AG04449 (cell line): ENCODE results near the gene SPTLC1.
A peak's percentile ranks its signal among the peaks of the same experiment; 100 is the strongest.
"Not testable (repeated sequence)": the region's sequence is repeated elsewhere in the genome, so short reads cannot be mapped to it uniquely, and the experiment has no call there.

Experiments
- CTCF ChIA-PET: fragments of 350-600 bp; formaldehyde crosslinking; extraction: SDS; loops from one replicate; lab custom pipeline; 2021; ENCODE audit warnings: antibody characterized with exemption; lab: Yijun Ruan, JAX
- POLR2A ChIA-PET: fragments of 400-600, 350-600 bp; formaldehyde crosslinking; extraction: SDS; loops from one replicate; lab custom pipeline; 2020; ENCODE audit warnings: antibody characterized with exemption, inconsistent platforms; lab: Yijun Ruan, JAX
- DNase-seq: peaks from one replicate; pipeline ENCODE4 v3.0.0-alpha.2; 2010; ENCODE audit warnings: low read depth, low spot score
- H3K4me3 ChIP-seq: 2 replicates; pipeline ENCODE4 v1.5.1; 2011; ENCODE audit warnings: low read depth, mild to moderate bottlenecking, control low read depth, low read length
- TF ChIP-seq, protein P1 (sequence below): IDR thresholded peaks from one replicate; pipeline ENCODE4 v1.5.1; 2011; ENCODE audit warnings: mild to moderate bottlenecking, moderate library complexity, low read length, control low read depth, inconsistent platforms; ENCODE audit not compliant: insufficient read depth; ENCODE audit errors: missing control alignments

SPTLC1 gene

GRCh38 chr9:92147030-92147851, 32.0 kb upstream of the SPTLC1 start:
- peak; percentile 47 for DNase-seq
- POLR2A ChIA-PET = interaction anchor here (0.9 to 1.1 kb wide), 3 partner anchors 17 to 131 kb away, joined by 3 read pairs; no protein-coding TSS in a partner anchor
- TF ChIP-seq, protein P1, sequence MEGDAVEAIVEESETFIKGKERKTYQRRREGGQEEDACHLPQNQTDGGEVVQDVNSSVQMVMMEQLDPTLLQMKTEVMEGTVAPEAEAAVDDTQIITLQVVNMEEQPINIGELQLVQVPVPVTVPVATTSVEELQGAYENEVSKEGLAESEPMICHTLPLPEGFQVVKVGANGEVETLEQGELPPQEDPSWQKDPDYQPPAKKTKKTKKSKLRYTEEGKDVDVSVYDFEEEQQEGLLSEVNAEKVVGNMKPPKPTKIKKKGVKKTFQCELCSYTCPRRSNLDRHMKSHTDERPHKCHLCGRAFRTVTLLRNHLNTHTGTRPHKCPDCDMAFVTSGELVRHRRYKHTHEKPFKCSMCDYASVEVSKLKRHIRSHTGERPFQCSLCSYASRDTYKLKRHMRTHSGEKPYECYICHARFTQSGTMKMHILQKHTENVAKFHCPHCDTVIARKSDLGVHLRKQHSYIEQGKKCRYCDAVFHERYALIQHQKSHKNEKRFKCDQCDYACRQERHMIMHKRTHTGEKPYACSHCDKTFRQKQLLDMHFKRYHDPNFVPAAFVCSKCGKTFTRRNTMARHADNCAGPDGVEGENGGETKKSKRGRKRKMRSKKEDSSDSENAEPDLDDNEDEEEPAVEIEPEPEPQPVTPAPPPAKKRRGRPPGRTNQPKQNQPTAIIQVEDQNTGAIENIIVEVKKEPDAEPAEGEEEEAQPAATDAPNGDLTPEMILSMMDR = peak; percentile 22
- no peak overlapping the region for H3K4me3 ChIP-seq
- CTCF ChIA-PET = interaction anchor here (0.9 to 16.9 kb wide), 5 partner anchors 8 to 93 kb away, joined by 3 to 591 read pairs (median 17); no protein-coding TSS in a partner anchor

GRCh38 chr9:92146610-92147009, 31.4 kb upstream of the SPTLC1 start:
- DNase-seq = no peak
- no peak overlapping the region for H3K4me3 ChIP-seq
- TF ChIP-seq, protein P1 = no peak
- ChIA-PET POLR2A (no interaction called here), CTCF (interaction anchor here (0.9 to 16.9 kb wide), 6 partner anchors 7 to 489 kb away, joined by 3 to 591 read pairs (median 10); no protein-coding TSS in a partner anchor)

DNA sequence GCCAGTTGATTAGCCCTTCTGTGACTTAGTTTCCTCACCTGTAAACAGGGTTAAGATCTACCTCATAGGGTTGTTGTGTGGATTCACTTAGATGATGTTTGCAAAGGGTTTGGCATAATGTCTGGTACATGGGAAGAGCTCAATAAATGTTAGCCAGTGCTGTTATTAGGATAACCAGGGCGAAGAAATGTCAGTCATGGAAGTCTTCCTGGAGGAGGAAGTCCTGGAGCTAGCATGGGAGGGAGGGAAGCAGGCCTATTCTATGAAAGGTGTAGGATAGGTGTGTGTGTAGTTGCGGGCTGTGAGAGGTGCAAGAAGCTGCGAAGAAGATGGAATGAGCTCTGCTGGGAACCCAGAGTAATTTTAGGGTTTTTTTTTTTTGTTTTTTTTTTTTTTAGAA, 30.6 kb upstream of the SPTLC1 start:
- H3K4me3 ChIP-seq, DNase-seq, POLR2A ChIA-PET: not testable (repeated sequence)
- CTCF ChIA-PET = interaction anchor here (1.4 to 16.9 kb wide), 3 partner anchors 11 to 490 kb away, joined by 3 to 591 read pairs (median 17); no protein-coding TSS in a partner anchor

GRCh38 chr9:92142329-92142728, 27.1 kb upstream of the SPTLC1 start:
- ChIA-PET CTCF (interaction anchor here (0.8 to 16.9 kb wide), 9 partner anchors 8 to 297 kb away, joined by 3 to 591 read pairs (median 8); partner anchors contain the start of genes IARS1 and SPTLC1), POLR2A (no interaction called here)
- DNase-seq = no peak
- no peak overlapping the region for H3K4me3 ChIP-seq
- TF ChIP-seq, protein P1 = no peak

DNA sequence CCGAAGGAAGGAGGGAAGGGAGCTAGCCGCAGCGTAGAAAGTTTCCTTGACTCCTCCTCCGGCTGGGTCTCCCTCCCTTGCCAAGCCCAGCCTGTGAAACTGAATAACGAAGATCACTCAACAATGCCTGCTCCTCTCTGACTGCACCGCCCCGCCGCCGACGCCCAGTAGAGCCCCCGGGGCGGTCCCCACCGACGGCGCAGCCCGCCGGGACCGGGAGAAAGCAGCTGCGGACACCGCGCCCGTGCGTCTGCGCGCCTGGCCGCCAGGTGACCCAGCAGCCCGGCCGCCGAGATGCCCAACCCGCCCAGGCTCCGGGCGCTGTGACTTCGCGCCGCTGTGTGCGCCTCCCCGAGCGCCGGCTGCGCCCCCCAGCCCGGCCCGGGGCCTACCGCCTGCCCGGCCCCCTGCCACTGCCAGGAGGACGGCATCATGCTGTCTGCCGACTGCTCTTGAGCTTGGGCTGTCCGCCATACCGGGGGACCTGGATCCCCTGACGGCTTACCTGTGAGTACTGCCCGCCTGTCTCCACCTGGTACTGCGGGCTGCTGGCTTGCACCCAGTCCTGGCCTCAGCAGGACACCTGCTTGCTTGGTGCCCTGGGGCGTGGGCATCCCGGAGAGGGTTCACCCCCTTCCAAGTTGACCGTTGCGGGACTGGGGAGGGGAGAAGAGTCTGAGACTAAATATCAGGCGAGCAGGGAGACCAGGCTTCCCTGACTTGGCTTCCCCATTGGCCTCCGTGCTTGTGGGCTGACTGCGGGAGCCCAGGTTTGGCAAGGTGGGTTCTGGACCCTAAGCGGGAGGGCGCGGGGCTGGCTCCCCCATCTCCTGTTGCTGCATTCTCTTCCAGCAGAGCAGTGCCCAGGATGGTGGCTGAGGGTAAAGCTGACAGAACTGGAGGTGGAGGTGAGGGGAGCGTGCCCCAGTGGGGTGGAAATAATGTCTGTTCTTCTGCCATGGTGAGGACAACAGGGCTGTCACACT, 26.2 kb upstream of the SPTLC1 start:
- peak overlapping the region; percentile 54 for H3K4me3 ChIP-seq
- ChIA-PET POLR2A (interaction anchor here (0.9 kb wide), 1 partner anchor 50 kb away, joined by 3 read pairs; no protein-coding TSS in a partner anchor), CTCF (interaction anchor here (0.8 to 16.9 kb wide), 32 partner anchors 7 to 648 kb away, joined by 3 to 591 read pairs (median 21); partner anchors contain the start of genes BICD2, CENPP, IARS1 and NOL8)
- DNase-seq = no peak
- TF ChIP-seq, protein P1 = peak; percentile 17

DNA sequence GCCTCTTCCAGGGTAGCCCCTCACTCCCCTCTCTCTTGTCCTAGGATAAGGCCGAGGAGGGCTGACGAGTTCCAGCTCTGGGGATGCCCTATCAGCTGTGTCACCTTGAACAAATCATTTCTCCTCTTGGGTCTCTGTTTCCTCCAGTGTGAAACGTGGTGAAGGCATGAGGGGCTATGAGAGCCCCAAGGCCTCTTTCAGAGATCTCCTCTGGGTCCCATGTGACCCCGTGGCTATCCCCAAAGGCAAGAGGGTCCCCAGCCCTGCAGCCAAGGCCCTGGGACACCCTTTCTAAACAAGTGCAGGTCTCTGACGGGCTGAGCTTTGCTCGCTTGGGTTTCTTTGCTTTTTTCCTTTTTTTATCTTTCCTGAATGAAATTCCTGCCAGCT, 25.5 kb upstream of the SPTLC1 start:
- TF ChIP-seq, protein P1 = no peak

More for the DNA sequence above, 25.5 kb upstream of the SPTLC1 start:
- POLR2A ChIA-PET = interaction anchor here (0.9 to 1.9 kb wide), 2 partner anchors 51 to 102 kb away, joined by 3 to 11 read pairs; no protein-coding TSS in a partner anchor
- DNase-seq = no peak
- CTCF ChIA-PET = interaction anchor here (0.7 to 16.9 kb wide), 39 partner anchors 8 to 650 kb away, joined by 3 to 591 read pairs (median 21); partner anchors contain the start of genes BICD2, CENPP, IARS1 and NOL8
- peak overlapping the region; percentile 54 for H3K4me3 ChIP-seq
